ENCODE data around the gene ADO.

The ADO gene

GRCh38 chr10:62853710-62854109, 49.2 kb downstream of the ADO start:
- no peak for TF ChIP-seq CTCF (IDR thresholded peaks at IDR 0.05; ENCODE audit: insufficient read depth, low read length, poor library complexity, severe bottlenecking)
- no peak overlapping the region for H3K4me3 ChIP-seq (replicated peaks; ENCODE audit: low read depth, low read length)
- no peaks in the 10 kb centered on the region for H3K36me3 ChIP-seq (ENCODE audit: control insufficient read depth, insufficient read depth, low read length)
- no peaks in the 10 kb centered on the region for H3K27me3 ChIP-seq (replicated peaks; ENCODE audit: control insufficient read depth, insufficient read depth, low read length)
- peak; percentile 27 for DNase-seq (ENCODE audit: extremely low read depth, insufficient read length)

DNA sequence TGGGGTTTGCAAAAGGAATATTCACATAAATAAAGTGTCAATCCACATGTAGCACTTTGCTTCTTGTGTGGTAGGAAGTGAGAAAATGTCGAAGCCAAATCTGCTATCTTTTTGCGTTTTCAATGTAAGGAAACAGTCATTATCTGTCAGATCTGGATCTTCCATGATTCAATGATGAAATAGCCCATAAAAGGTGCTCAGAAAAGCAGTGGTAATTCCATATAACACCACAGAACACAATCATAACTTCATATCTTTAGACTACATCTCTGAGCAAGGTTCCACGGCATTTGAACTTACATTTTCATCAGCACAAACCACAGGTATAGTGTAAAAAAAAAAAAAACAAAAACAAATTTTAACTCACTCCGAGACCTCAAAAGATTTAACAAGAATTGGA, 51.5 kb downstream of the ADO start:
- TF ChIP-seq CTCF (IDR thresholded peaks at IDR 0.05; ENCODE audit: insufficient read depth, low read length, poor library complexity, severe bottlenecking), result no peak
- Histone ChIP-seq H3K36me3 (ENCODE audit: control insufficient read depth, insufficient read depth, low read length) (no peaks in the 10 kb centered on the region), H3K27me3 (replicated peaks; ENCODE audit: control insufficient read depth, insufficient read depth, low read length) (no peaks in the 10 kb centered on the region), H3K4me3 (replicated peaks; ENCODE audit: low read depth, low read length) (no peak overlapping the region)
- DNase-seq (ENCODE audit: extremely low read depth, insufficient read length), result no peak
